Stomach (tissue), 9 donors: ENCODE data around the gene GCC1. TPM values are rescaled to one million over a fixed set of nuclear protein-coding genes. Genes with fewer than 3 reads are reported as not detected.

Source experiments
- DNase-seq, 2 donors: peaks; one replicate each; pipeline versions ENCODE4 v3.0.0 to v3.0.0-alpha.2; 2013 to 2019
- H3K27ac ChIP-seq, 5 donors: fragments of 200-600 bp in 4 of 5; sonication (generic) in 4 of 5; one replicate each; pipeline ENCODE4 v1.5.1; 2013 to 2019; ENCODE audit warnings: mild to moderate bottlenecking in 1 of 5, moderate library complexity in 1 of 5
- H3K27me3 ChIP-seq, 3 donors: fragments of 200-600 bp; sonication (generic); one replicate each; pipeline ENCODE4 v1.5.1; 2017 to 2019; ENCODE audit warnings: mixed run types in 1 of 3
- H3K36me3 ChIP-seq, 4 donors: fragments of 200-600 bp; sonication (generic); 1 replicate in 3 of 4; 2 replicates in 1 of 4; pipeline ENCODE4 v1.5.1; 2016 to 2019
- H3K4me1 ChIP-seq, 4 donors: fragments of 200-600 bp; sonication (generic); one replicate each; pipeline ENCODE4 v1.5.1; 2016 to 2019
- H3K4me3 ChIP-seq, 4 donors: fragments of 200-600 bp; sonication (generic) in 3 of 4; one replicate each; pipeline ENCODE4 v1.5.1; 2016 to 2019; ENCODE audit warnings: mild to moderate bottlenecking in 1 of 4
- H3K9me3 ChIP-seq, 4 donors: fragments of 200-600 bp; sonication (generic); one replicate each; pipeline ENCODE4 v1.5.1; 2016 to 2019
- CTCF ChIP-seq, 7 experiments: fragments of 450-650 bp in 4 of 7; fragments of 200-600 bp in 3 of 7; sonication (generic) in 3 of 7; IDR thresholded peaks; one replicate each; pipeline ENCODE4 v1.5.1; 2016 to 2019; ENCODE audit warnings: antibody characterized with exemption in 7 of 7, control low read depth in 2 of 7, mild to moderate bottlenecking in 1 of 7
- EP300 ChIP-seq: sonication (generic); formaldehyde crosslinking; IDR thresholded peaks from one replicate; pipeline ENCODE4 v1.6.1; 2017; ENCODE audit warnings: antibody characterized with exemption
- POLR2A ChIP-seq, 4 donors: fragments of 450-650 bp; IDR thresholded peaks; one replicate each; pipeline ENCODE4 v1.6.1; 2016; ENCODE audit warnings: antibody characterized with exemption in 4 of 4, control low read depth in 2 of 4, mild to moderate bottlenecking in 1 of 4, moderate library complexity in 1 of 4
- POLR2AphosphoS5 ChIP-seq, 3 donors: sonication (generic); formaldehyde crosslinking; IDR thresholded peaks; one replicate each; pipeline ENCODE4 v1.6.1; 2016; ENCODE audit warnings: antibody characterized with exemption in 3 of 3
- WGBS, 5 donors: extraction: QIAGEN DNeasy Blood & Tissue Kit in 3 of 5; methylation state at CpG; one replicate each; pipeline versions ENCODE4 v1.1.5 to v1.1.7; 2013 to 2018; 5-methylcytosine and 5-hydroxymethylcytosine counted together
- intact Hi-C: fragments of 100-400 bp; cut with DNase I; formaldehyde crosslinking; loops from one replicate; pipeline ENCODE4 v1.15.1; 2023; ENCODE audit warnings: low total_unique reads
- polyA plus RNA-seq, 3 donors: library from polyadenylated mRNA; stranded (reverse); fragments of 200-250 nt; gene quantifications; one replicate each; pipeline ENCODE4 v1.2.3, GENCODE V29; 2013
- total RNA-seq, 5 donors: library from RNA; depleted of rRNA; stranded (reverse); fragments of >200 nt; gene quantifications; one replicate each; pipeline versions ENCODE4 v1.1.0 to v1.2.3, GENCODE V29; 2014 to 2016
- donor health status: healthy with polysubstance abuse.
- donor health status: Bipolar disorder and iron deficiency.
- donor health status: healthy.

GCC1 gene
- total and polyA plus RNA-seq, 8 donors: 2.9 to 37.9 (median 10.2) TPM

DNA sequence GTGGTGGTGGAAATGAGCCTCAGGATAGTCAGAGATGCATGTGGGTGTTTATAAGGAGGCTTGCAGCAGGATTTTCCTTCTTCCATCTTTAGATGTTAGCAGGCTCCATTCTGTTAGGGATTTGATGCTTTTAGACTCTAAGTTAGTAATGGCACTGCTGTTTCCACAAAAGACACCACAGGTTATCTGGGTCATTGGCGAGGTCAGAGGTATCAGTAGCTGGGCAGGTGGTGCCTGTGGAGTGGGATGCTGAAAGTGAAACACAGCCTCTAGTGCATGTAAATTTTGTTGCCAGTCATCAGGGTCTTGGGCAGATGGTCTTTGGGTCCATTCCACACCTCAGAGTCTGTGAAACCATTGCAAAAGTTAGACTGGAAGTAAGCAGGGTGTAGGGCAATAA, 33.4 kb upstream of the GCC1 start:
- Histone ChIP-seq H3K4me1 (peaks cover 0 to 14% (median 0%) of the 10 kb centered on the region in 4 donors), H3K9me3 (no peaks in the 10 kb centered on the region), H3K27ac (no peak overlapping the region), H3K4me3 (no peak overlapping the region), H3K36me3 (no peaks in the 10 kb centered on the region), H3K27me3 (peaks cover 0 to 77% (median 39%) of the 10 kb centered on the region in 3 donors)
- WGBS, 5 donors: 42 to 79% (median 56%) methylated on average over 1 of the region's 1 CpG
- intact Hi-C loops: no loop called here
- TF ChIP-seq POLR2A (IDR thresholded peaks at IDR 0.05) (no peak), CTCF (IDR thresholded peaks at IDR 0.05) (no peak), POLR2AphosphoS5 (IDR thresholded peaks at IDR 0.05) (no peak), EP300 (no peak)
- no peak for DNase-seq

DNA sequence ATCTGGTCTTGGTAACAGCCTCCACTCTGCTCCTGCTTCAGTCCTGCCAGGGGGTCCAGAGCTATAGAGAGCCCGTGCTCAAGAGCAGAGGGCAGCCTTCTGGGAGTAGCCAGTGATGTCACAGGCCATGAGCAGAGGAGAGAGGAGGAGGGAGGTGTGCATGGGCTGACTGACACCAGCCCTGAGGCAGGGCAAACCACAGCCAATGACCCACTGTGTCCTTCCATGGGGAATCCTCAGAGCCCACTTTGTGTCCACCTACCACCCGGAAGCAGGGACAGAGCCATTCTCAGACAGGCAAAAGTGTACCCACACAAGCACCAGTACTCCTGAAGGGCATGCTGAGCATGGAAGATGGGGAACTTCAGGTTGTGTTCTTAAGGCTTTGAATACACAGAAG, 32.6 kb upstream of the GCC1 start, which contains the start of gene PAX4:
Gene PAX4 (minus strand): TSS at position 101 of the 400 bp plus-strand sequence. CDS start 2,214 bp downstream, outside the sequence.
- Histone ChIP-seq H3K27me3 (peaks cover 0 to 83% (median 39%) of the 10 kb centered on the region in 3 donors), H3K36me3 (no peaks in the 10 kb centered on the region), H3K9me3 (no peaks in the 10 kb centered on the region), H3K4me1 (peaks cover 0 to 14% (median 0%) of the 10 kb centered on the region in 4 donors), H3K4me3 (no peak within 1 kb of the TSS), H3K27ac (no peak within 1 kb of the TSS)
- WGBS, 5 donors: 42 to 59% (median 50%) methylated on average over 2 of the region's 2 CpGs
- no peak for TF ChIP-seq EP300
- no peak for TF ChIP-seq POLR2AphosphoS5 (IDR thresholded peaks at IDR 0.05)
- no peak for TF ChIP-seq CTCF (IDR thresholded peaks at IDR 0.05)
- TF ChIP-seq POLR2A (IDR thresholded peaks at IDR 0.05): no peak
- intact Hi-C loops: no loop called here
- no peak for DNase-seq

DNA sequence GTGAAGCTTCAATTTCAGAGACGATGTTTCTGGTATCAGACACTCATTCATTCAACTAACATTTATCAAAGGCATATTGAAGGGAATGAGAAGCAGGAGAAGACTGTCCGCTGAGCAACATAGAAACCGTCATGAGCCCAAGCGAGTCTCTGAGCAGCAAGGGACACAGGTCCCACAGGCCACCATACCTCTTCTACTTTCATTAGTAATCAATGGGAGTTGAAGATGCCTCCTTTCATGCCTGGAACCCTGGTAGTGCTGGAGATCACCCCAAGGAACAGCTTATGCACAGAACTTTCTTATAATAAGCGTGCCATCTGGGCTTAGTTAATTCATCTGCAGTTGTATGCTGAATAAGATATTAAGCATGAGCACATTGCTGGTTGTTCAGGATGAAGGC, 31.3 kb upstream of the GCC1 start:
- WGBS, 5 donors: 86 to 95% (median 92%) methylated on average over 5 of the region's 5 CpGs
- H3K36me3 ChIP-seq: no peaks in the 10 kb centered on the region
- TF ChIP-seq EP300 (no peak), POLR2AphosphoS5 (IDR thresholded peaks at IDR 0.05) (no peak), POLR2A (IDR thresholded peaks at IDR 0.05) (no peak), CTCF (IDR thresholded peaks at IDR 0.05) (no peak)
- intact Hi-C loops: no loop called here
- H3K27ac ChIP-seq: no peak overlapping the region
- DNase-seq: no peak
- peaks cover 0 to 86% (median 39%) of the 10 kb centered on the region in 3 donors for H3K27me3 ChIP-seq
- no peaks in the 10 kb centered on the region for H3K9me3 ChIP-seq
- H3K4me3 ChIP-seq: no peak overlapping the region
- peaks cover 0 to 14% (median 0%) of the 10 kb centered on the region in 4 donors for H3K4me1 ChIP-seq

DNA sequence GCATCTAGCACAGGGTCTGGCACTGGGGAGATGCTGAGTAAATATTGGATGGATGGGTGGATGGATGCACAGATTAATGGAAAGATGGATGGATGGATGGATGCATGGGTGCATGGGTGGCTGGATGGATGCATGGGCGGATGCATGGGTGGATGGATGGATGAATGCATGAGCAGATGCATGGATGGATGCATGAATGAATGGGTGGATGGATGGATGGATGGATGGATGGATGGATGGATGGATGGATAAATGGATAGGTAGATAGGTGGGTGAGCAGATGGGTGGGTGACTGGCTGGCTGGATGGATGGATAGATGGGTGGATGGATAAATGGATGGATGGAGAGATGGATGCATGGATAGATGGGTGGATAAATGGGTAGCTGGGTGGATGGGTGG, 26.9 kb upstream of the GCC1 start:
- no peak overlapping the region for H3K27ac ChIP-seq
- peaks cover 0 to 42% (median 15%) of the 10 kb centered on the region in 3 donors for H3K27me3 ChIP-seq
- no peaks in the 10 kb centered on the region for H3K4me1 ChIP-seq
- intact Hi-C loops: no loop called here
- 78 to 100% (median 93%) methylated on average over 1 of the region's 1 CpG for WGBS, 5 donors
- DNase-seq: no peak
- TF ChIP-seq EP300 (no peak), CTCF (IDR thresholded peaks at IDR 0.05) (no peak)
- H3K36me3 ChIP-seq: no peaks in the 10 kb centered on the region
- no peak overlapping the region for H3K4me3 ChIP-seq
- peaks cover 2 to 15% (median 8%) of the 10 kb centered on the region in 4 donors for H3K9me3 ChIP-seq
